SH-SY5Y (cell line): ENCODE results near the gene SEZ6L2.

Experiments used
- GATA2 ChIP-seq: IDR thresholded peaks from 2 replicates; pipeline ENCODE4 v1.6.1; 2011; ENCODE audit warnings: mild to moderate bottlenecking, low read depth, low read length
- GATA3 ChIP-seq: IDR thresholded peaks from 2 replicates; pipeline ENCODE4 v1.6.1; 2011; ENCODE audit warnings: low read depth, mild to moderate bottlenecking, low read length, moderate library complexity

SEZ6L2 gene

GRCh38 chr16:29900888-29901606 is 1.7 kb upstream of the SEZ6L2 start:
- TF ChIP-seq GATA2 (no peak), GATA3 (no peak)

- TF ChIP-seq GATA3 (no peak), GATA2 (no peak)
Measured at GRCh38 chr16:29900102-29900887, 945 bp upstream of the SEZ6L2 start, which contains the start of gene ASPHD1. Gene ASPHD1 (plus strand): TSS chr16:29900488. CDS start chr16:29900972, 484 bp downstream.

GRCh38 chr16:29898804-29899515 is 390 bp downstream of the SEZ6L2 start:
- no peak for TF ChIP-seq GATA3
- no peak for TF ChIP-seq GATA2

DNA sequence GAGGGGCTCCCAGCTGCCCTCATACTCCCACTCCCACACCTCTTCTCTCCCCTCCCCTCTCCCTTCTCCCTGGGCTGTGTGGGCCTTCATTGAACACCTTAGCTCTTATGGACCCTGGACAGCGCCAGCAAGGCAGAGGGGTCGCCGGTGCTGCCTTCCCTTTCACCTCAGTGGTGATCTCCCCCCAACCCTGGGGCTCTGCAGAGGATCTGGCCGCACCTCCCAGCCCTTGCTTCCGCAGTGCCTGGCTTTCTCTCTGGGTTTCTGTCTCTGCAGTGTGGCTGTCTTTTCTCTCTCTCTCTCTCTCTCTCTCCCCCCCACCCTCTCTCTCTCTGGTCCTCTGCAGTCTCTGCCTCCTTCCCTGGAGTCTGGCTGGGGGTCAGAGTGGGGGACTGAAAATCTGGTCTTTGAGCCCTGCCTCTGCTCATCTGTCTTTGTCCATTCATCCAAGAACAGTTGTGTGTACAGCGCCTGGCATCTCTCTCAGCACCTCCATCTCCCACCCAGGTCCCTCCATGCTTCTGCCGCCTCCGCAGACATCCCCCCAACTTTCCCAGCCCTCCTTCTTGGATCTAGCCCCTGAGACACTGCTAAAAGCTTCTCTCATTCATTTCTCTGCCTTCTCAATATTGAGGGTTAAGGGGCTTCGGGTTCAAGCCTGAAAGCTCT is 1.1 kb downstream of the SEZ6L2 start:
- TF ChIP-seq GATA3 (no peak), GATA2 (no peak)

DNA sequence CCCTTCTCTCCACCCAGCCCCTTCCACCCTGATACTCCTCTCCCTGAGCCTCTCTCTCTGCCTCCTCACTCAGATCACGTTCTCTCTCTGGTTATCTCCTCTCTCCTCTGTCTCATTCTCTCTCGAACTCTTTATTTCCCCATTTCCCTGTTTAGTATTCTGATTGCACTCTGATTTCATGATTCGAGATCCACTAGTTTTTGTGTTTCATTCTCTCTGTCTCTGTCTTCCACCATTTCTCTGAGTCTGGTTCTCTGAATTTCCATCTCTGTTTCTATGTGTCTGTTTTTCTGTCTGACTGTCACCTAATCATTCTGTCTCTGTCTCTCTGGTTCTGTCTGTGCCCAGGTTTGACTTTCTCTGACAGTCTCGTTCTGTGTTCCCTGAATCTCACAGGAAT is 2.0 kb downstream of the SEZ6L2 start:
- no peak for TF ChIP-seq GATA2
- no peak for TF ChIP-seq GATA3

DNA sequence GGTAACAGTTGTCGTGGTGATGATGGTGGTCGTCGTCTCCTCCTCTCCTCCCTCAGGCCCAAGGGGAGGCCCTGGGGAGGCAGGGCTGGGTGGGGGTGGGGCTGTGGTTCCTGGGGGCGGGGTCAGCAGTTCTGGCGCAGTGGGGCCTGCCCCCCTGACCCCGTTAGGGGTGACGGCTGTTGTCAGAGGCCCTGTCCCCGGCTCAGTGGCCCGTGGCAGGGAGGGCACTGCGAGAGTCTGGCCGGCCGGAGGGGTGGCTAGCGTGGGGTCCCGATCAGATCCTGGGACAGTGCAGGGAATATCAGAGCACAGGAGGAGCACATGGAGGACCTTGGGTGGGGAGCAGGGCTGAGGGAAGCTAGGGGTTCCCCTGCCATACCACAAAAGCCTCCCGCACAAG is 2.5 kb downstream of the SEZ6L2 start:
- TF ChIP-seq GATA2 (no peak), GATA3 (no peak)

- no peak for TF ChIP-seq GATA2
- no peak for TF ChIP-seq GATA3
Measured at GRCh38 chr16:29894352-29894751, 5.0 kb downstream of the SEZ6L2 start.

- no peak for TF ChIP-seq GATA3
- no peak for TF ChIP-seq GATA2
Measured at GRCh38 chr16:29893553-29893952, 5.8 kb downstream of the SEZ6L2 start.

DNA sequence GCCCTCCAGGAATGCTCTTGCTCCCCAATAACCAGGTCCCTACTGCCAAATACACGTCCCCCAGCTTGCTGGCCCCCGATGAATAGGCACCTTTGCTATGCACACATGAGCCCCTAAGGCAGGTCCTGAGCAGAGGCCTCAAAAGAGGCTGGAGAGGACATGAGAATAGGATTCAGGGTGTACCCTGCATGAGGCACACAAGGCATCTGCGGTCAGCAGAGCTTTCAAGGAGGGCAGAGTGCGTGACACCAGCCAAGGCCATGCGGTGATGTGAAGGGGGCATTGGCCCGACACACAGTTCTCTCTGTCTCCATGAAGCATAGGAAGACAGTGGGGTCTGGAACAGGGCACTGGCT is 6.9 kb downstream of the SEZ6L2 start:
- TF ChIP-seq GATA3 (no peak), GATA2 (no peak)

- TF ChIP-seq GATA3 (no peak), GATA2 (no peak)
Measured at GRCh38 chr16:29891525-29892457, 7.6 kb downstream of the SEZ6L2 start.

DNA sequence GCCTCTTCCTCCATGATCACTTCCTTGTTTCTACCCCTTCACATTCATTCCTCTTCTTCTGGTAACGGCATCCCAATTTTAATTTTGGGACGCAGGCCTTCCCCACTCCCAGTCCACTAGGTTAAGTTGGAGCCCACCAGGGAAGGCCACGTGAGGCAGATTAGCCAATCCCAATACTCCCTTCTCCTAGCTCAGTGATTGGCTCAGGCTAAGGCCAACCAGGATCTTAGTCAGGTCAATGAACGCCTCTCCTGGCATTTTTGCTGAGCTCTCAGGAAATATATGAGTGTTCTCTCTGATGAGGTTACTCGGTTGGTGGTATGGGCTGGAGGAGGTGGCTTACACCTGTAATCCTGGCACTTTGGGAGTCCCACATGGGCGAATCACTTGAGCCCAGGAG is 15.4 kb downstream of the SEZ6L2 start:
- TF ChIP-seq GATA3 (no peak), GATA2 (no peak)

- TF ChIP-seq GATA2 (no peak), GATA3 (no peak)
Measured at GRCh38 chr16:29881050-29881449, 18.3 kb downstream of the SEZ6L2 start.

DNA sequence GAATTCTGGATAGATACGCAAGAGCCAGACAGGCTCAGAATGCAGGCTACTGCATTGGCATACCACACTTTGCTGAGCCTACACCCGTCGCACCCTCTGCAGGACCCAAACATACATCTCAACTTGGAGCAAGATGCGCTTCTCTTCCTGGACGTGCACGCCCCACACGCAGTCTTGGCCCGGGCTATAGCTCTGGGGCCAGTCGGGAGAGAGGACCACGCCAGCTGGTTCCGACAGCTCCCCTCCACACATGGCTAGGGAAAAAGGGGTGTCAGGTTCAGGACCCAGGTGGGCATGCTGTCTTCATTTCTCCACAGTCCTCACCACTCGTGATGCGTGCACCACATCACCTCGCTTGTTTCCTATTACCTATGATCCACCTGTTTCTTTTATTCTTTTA is 21.2 kb downstream of the SEZ6L2 start:
- TF ChIP-seq GATA3 (no peak), GATA2 (no peak)

- TF ChIP-seq GATA3: no peak
- TF ChIP-seq GATA2: no peak
Measured at GRCh38 chr16:29877266-29877961, 21.9 kb downstream of the SEZ6L2 start.
